HL-60 (cell line): Measurements from ENCODE around the gene WIZ.
"Not testable (repeated sequence)": the region's sequence is repeated elsewhere in the genome, so short reads cannot be mapped to it uniquely, and the experiment has no call there.

ENCODE experiments used
- DNase-seq, 2 experiments: peaks; one replicate each; pipeline ENCODE4 v3.0.0-alpha.2; 2010 to 2020; ENCODE audit warnings: low read depth in 1 of 2, low spot score in 1 of 2
- H3K27ac ChIP-seq: fragments of 250-450 bp; sonication (Bioruptor Pico); replicated peaks from 2 replicates; pipeline ENCODE4 v1.5.1; 2020; ENCODE audit warnings: mild to moderate bottlenecking, moderate library complexity
- H3K27me3 ChIP-seq: fragments of 250-450 bp; sonication (Bioruptor Pico); 2 replicates; pipeline ENCODE4 v1.5.1; 2021; ENCODE audit warnings: mild to moderate bottlenecking, moderate library complexity; ENCODE audit not compliant: insufficient read depth, poor library complexity, severe bottlenecking
- H3K4me3 ChIP-seq: replicated peaks from 2 replicates; pipeline ENCODE4 v1.5.1; 2011; ENCODE audit warnings: mild to moderate bottlenecking, control low read depth, low read length; ENCODE audit not compliant: insufficient read depth
- CTCF ChIP-seq: IDR thresholded peaks from one replicate; pipeline ENCODE4 v1.5.1; 2011; ENCODE audit warnings: low read length, control low read depth, inconsistent platforms; ENCODE audit not compliant: insufficient read depth
- GABPA ChIP-seq: IDR thresholded peaks from 2 replicates; pipeline ENCODE4 v1.6.1; 2012; ENCODE audit warnings: low read depth
- POLR2AphosphoS5 ChIP-seq: IDR thresholded peaks from 2 replicates; pipeline ENCODE4 v1.6.1; 2012; ENCODE audit warnings: low read depth
- REST ChIP-seq: IDR thresholded peaks from 2 replicates; pipeline ENCODE4 v1.6.1; 2012; ENCODE audit warnings: low read depth; ENCODE audit not compliant: insufficient replicate concordance
- SPI1 ChIP-seq: IDR thresholded peaks from 2 replicates; pipeline ENCODE4 v1.6.1; 2012; ENCODE audit warnings: low read depth, mild to moderate bottlenecking, borderline replicate concordance

Gene WIZ

GRCh38 chr19:15488489-15489226 lies 38.9 kb upstream of the WIZ start:
- Histone ChIP-seq H3K27me3 (no peaks in the 10 kb centered on the region), H3K4me3 (no peak overlapping the region), H3K27ac (no peak overlapping the region)
- DNase-seq: no peak
- no peak for TF ChIP-seq SPI1
- no peak for TF ChIP-seq REST
- no peak for TF ChIP-seq CTCF
- no peak for TF ChIP-seq GABPA
- no peak for TF ChIP-seq POLR2AphosphoS5

DNA sequence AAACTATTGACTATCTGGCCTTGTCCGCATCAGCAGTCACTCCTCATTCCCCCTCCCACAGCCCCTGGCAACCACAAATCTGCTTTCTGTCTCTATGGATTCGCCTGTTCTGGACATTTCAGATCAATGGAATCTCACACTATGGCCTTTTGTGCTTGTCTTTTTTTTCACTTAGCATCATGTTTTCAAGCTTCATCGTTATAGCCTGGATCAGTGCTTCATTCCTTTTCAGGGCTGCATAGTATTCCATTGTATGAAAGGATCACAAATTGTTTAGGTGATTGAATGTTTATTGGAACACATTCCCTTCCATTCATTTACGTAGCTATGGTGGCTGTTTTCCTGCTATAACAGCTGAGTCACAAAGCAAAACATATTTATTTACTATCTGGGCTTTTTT lies 37.3 kb upstream of the WIZ start:
- TF ChIP-seq SPI1 (no peak), GABPA (no peak), REST (no peak), CTCF (no peak), POLR2AphosphoS5 (no peak)
- Histone ChIP-seq H3K27me3 (no peaks in the 10 kb centered on the region), H3K4me3 (no peak overlapping the region), H3K27ac (no peak overlapping the region)
- DNase-seq: no peak

DNA sequence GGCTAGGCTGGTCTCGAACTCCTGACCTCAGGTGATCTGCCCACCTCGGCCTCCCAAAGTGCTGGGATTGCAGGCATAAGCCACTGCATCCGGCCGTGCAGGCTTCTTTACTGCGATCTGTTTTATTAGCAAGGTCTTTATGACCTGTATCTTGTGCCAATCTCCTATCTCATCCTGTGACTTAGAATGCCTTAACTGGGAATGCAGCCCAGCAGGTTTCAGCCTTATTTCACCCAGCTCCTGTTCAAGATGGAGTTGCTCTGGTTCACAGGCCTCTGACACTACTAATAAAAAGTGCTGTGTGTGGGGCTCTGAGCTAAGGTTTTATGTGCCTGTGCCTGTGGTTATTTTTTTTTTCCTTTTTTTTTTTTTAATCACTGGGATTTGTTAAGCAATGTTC lies 36.0 kb upstream of the WIZ start:
- H3K27me3 ChIP-seq, H3K4me3 ChIP-seq, DNase-seq, H3K27ac ChIP-seq: not testable (repeated sequence)

- not testable (repeated sequence) for DNase-seq, H3K27ac ChIP-seq, H3K27me3 ChIP-seq, H3K4me3 ChIP-seq
Measured at GRCh38 chr19:15480996-15481395, 31.2 kb upstream of the WIZ start.
